GM18858 (cell line): ENCODE data around the gene NPR1.
"Not testable (repeated sequence)": the region's sequence is repeated elsewhere in the genome, so short reads cannot be mapped to it uniquely, and the experiment has no call there.

ENCODE experiments used
- ATAC-seq: cut with Tn5 transposase; IDR thresholded peaks from one replicate; pipeline ENCODE4 v1.9.1; 2021; ENCODE audit not compliant: unreplicated experiment

The NPR1 gene

DNA sequence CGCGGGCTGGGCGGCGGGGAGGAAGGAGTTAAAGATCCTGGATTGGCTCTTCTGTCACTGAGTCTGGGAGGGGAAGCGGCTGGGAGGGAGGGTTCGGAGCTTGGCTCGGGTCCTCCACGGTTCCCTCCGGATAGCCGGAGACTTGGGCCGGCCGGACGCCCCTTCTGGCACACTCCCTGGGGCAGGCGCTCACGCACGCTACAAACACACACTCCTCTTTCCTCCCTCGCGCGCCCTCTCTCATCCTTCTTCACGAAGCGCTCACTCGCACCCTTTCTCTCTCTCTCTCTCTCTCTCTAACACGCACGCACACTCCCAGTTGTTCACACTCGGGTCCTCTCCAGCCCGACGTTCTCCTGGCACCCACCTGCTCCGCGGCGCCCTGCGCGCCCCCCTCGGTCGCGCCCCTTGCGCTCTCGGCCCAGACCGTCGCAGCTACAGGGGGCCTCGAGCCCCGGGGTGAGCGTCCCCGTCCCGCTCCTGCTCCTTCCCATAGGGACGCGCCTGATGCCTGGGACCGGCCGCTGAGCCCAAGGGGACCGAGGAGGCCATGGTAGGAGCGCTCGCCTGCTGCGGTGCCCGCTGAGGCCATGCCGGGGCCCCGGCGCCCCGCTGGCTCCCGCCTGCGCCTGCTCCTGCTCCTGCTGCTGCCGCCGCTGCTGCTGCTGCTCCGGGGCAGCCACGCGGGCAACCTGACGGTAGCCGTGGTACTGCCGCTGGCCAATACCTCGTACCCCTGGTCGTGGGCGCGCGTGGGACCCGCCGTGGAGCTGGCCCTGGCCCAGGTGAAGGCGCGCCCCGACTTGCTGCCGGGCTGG, at the start of gene NPR1:
TSS of gene NPR1 (plus strand) at position 170 of the 818 bp plus-strand sequence. CDS start at position 591, 421 bp downstream.
- no peak for ATAC-seq

DNA sequence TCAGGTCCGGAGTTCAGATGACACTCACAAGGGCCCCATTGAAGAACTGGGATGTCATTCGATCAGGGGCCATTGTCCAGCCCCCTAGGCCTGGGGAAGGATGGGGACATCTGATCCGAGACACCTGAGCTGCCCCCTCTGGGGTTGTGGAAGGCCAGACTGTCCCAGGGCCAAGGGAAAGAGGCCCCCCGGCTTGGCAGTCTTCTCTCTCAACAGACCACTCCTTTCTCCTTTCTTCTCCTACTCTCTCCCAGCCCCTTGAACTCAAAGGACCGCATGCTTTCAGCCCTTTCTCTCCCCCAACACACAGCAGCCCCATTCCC, 49.2 kb upstream of the NPR1 start:
- ATAC-seq, result no peak

DNA sequence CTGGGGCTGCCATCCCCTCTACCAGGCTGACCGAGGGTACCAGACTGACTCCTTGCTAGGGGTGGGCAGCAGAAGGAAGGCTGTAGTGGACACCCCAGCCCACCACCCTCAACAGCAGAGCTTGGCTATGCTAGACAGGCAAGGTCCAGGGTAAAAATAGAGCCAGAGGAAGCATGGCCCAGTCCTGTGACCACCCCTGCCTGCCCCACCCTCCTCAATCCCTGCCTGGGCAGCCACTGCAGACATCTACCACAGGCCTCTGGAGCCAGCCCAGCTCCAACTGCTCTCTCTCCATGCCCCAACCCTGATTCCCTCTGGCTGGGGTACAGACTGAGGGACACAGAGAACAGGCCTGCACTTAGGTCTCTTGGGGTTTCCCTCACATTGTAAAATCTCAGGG, 48.5 kb upstream of the NPR1 start:
- ATAC-seq, result no peak

DNA sequence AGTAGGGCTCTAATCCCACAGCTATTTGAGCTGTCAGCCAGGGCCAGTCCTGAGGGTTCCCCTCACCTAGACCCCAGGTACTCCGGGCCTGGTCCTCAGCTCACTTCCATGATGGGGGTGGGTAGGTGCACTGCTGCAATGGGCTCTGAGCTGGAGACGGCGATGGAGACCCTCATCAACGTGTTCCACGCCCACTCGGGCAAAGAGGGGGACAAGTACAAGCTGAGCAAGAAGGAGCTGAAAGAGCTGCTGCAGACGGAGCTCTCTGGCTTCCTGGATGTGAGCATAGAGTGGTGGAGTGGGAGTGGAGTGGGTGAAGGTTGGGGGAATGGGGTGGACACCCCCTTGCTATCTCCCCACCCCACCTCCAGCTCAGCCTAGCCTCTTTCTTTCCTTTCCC, 48.1 kb upstream of the NPR1 start:
- ATAC-seq, result no peak

DNA sequence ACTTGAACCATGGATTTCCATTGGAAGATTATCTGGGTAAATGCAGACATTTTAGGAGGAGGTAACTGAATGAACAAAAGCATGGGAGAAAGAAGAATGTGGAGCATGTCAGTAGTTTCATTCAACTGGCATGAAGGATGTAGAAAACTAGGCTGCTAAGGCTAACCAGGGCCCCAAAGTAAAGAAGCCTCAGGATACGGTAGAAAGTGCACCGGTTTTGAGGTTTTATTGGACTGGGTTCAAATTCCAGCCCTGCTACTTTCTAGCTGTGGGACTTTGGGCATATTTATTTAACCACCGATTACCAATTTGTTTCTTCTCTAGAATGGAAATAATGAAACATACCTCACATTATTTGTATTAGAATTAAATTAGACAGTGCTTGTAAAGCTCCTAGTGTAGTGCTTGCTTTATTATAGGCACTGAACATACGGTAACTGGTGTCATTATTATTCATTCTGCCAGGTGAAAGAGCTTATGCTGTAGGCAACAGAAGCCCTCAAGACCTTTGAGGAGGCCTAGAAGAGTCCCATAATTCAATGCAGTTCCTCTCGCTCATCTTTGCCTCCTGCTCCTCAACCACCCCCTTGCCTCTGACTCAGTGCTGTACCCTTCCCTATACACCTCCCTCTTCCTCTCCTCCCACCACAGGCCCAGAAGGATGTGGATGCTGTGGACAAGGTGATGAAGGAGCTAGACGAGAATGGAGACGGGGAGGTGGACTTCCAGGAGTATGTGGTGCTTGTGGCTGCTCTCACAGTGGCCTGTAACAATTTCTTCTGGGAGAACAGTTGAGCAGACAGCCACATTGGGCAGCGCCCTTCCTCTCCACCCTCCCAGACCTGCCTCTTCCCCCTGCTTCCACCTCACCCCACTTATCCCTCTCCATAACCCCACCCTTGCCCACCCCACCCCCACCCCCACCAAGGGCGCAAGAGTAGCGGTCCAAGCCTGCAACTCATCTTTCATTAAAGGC, 47.2 kb upstream of the NPR1 start:
- no peak for ATAC-seq

DNA sequence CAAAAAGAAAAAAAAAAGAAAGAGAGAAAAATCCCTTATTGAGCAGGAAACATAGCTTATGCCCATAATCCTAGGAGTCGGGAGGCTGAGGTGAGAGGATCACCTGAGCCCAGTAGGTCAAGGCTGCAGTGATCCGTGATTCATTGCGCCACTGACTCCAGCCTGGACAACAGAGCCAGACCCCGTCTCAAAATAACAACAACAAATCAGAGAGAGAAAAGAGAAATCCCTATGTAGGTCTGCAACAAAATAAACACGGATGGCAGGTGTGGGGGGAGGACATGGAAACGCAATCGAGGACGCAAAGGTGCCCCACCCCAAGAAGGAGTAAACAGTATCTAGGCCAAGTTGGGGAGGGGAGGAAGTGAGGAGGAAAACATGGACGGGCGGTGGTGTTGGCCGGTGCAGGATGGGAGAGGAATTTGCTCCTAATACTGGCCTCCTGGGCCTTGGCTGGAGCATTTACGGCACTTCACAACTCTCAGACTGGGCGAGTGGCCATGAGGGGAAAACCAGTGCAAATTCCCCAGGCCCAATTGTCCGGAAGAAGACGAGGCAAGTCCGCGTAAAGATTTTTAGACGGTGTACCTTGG, 45.2 kb upstream of the NPR1 start:
- ATAC-seq, result no peak

DNA sequence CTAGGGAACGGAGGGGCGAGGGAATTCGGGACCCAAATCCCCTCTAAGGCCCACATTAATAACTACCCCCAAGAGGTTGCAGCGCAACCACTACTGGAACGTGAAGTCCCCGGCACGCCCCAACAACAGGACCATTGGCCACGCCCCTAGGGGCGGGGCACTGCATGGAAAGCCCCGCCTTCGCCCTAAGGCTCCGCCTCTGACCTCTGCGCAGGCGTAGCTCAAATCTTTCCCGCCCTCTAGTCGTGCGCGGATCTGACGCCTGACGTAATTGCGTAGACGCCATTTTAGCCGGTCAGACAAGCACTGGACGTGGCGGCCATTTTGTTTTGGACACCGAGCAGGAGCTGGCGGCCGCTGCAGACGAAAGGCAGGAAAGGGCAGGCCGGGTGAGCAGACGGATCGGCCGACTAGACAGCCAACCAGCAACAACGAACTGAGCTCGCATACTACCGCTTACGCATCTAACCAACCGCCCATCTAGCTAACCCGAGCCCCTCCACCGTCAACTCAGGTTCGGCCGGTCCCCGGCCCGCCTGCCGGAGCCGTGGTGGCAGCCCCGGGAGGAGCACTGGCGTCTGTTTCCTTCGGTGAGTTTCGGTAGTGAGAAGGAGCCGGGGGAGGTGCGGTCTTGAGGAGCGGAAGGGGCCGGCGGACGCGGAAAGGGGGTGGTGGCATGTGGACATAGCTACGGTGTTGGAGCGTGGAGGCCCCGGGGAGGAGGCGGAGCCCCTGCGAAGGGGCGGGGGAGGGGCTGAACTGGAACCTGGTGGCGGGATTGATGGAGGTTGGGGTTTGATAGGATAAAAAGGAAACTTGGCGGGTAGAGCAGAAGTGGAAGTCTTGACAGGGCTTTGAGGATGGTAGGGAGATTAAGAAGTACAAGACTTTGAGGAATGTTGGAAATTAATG, 44.5 kb upstream of the NPR1 start, which contains the start of gene CHTOP:
TSS of gene CHTOP (plus strand) at position 313 of the 912 bp plus-strand sequence. CDS start 2,523 bp downstream, outside the sequence.
- peak; percentile 76 for ATAC-seq

DNA sequence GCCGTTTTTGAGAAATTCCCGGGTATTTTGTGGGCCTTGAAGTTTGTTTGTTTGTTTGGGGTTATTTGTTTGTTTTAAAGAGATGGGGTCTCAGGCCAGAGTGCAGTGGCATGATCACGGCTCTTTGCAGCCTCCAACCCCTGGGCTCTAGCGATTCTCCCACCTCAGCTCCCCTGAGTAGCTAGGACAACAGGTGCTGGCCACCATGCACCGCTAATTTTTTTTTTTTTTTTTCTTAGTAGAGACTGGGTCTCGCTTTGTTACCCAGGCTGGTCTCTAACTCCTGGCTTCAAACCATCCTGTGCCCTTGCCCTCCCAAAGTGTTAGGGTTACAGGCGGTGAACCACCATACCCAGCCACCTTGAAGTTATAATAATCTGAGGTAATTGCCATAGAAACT, 42.6 kb upstream of the NPR1 start:
- ATAC-seq, result no peak

DNA sequence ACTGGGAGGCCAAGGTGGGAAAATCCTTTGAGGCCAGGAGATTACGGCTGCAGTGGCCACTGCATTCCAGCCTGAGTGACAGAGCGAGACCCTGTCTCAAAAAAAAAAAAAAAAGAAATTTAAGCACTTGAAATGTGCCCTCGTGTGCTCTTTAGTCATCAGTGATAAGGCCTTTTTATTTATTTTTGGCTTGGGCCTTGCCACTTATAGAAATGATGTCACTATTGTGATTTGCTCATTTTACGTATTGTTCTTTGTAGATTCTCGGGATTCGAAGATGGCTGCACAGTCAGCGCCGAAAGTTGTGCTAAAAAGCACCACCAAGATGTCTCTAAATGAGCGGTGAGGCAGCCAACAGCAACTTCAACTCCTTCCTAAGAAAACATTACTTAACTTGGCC, 42.2 kb upstream of the NPR1 start:
- no peak for ATAC-seq

DNA sequence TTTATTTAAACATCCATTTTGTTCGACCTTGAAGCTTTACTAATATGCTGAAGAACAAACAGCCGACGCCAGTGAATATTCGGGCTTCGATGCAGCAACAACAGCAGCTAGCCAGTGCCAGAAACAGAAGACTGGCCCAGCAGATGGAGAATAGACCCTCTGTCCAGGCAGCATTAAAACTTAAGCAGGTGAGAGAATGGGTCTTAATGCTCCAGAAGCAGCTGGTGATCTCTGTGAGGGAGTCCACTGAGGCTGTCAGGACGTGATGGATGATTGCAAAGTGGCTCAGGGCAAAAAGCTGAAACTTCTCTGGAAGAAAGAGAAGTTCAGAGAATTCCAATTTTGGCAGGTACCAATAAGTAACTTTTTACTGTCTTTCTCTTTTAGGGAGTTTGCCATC, 40.2 kb upstream of the NPR1 start:
- ATAC-seq, result no peak

DNA sequence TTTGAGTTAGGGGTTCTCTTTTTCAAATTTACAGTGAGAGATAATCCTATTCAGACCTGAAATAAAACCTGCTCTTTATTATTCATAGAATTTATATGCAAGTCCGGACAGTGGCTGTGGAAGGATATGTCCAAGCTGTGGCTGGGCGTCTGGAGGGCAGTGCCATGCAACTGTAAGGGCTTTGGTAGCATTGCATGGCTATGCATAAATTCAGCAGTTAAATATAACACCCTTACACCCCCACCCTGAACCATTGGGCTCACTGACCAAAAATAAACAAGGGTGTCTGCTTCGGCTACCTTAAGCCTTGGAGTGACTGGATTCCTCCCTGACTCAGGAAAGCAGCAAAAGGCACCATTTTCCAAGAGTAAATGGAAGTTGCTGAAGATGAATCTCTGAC, 39.2 kb upstream of the NPR1 start:
- ATAC-seq, result no peak

DNA sequence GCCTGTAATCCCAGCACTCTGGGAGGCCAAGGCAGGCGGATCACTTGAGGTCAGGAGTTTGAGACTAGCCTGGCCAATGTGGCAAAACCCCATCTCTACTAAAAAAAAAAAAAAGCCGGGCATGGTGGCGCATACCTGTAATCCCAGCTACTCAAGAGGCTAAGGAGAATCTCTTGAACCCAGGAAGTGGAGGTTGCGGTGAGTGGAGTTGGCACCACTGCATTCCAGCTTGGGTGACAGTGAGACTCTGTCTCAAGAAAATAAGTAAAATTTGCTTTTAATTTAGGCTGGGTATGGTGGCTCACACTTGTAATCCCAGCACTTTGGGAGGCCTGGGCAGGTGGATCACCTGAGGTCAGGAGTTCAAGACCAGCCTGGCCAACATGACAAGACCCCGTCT, 38.3 kb upstream of the NPR1 start:
- not testable (repeated sequence) for ATAC-seq

DNA sequence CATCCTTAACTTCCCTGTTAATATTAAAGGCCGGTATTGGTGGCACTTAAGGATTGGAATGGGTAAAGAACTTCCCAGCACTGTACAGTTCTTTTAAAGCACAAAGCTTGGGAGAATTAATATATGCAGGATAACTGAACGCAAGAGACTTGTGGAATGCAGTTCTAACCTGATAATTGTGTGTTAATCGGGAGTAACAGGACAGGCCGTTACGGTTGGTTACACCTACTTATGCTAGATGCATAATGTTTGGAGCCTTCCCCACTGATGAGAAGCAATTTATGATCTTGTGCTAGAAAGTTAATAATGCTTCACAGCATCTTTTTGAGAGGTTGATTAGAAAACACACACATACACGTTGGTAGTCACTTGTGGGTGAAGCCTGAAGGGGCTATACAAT, 37.6 kb upstream of the NPR1 start:
- ATAC-seq, result no peak

DNA sequence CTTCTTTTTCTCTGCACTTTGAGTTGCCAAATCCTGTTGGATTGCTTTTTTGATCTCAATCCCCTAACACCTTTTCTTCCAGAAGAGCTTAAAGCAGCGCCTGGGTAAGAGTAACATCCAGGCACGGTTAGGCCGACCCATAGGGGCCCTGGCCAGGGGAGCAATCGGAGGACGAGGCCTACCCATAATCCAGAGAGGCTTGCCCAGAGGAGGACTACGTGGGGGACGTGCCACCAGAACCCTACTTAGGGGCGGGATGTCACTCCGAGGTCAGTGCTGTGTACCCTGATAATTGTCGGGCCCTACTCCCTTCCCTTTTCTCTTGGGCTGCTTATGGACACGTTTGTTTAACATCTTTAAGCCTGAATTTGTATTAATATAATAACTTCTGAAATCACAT, 36.3 kb upstream of the NPR1 start:
- no peak for ATAC-seq

DNA sequence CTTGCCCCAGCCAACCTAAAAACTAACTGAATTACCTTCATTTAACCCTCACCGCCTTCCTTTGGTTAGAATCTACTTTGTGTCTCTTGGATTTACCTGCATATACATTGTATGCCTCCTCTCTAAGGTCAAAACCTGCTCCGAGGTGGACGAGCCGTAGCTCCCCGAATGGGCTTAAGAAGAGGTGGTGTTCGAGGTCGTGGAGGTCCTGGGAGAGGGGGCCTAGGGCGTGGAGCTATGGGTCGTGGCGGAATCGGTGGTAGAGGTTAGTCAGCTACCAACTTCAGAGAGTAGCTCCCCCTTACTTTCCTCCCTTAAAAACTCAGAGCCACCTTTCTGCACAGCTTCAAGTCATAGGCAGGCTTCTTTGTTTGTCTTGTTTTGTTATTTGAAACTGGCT, 35.4 kb upstream of the NPR1 start:
- no peak for ATAC-seq

DNA sequence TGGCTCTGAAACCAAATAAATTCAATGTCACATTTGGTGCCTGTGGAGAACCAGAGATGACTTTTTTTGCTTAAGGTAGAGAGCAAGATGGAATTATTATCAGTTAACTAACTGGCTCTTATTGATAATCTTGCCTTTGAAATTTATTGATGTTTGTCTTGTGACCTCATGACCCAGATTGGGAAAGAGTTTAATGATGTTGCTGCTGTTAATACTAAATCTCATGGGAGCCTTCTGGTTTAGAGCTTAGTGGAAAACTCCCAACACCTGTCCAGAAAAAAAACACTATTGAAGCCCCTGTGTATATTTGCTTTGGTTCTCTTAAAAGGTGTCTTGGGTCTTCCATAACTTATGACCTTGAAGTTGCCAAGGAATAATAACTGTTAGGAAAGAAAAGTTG, 34.7 kb upstream of the NPR1 start:
- ATAC-seq, result no peak

DNA sequence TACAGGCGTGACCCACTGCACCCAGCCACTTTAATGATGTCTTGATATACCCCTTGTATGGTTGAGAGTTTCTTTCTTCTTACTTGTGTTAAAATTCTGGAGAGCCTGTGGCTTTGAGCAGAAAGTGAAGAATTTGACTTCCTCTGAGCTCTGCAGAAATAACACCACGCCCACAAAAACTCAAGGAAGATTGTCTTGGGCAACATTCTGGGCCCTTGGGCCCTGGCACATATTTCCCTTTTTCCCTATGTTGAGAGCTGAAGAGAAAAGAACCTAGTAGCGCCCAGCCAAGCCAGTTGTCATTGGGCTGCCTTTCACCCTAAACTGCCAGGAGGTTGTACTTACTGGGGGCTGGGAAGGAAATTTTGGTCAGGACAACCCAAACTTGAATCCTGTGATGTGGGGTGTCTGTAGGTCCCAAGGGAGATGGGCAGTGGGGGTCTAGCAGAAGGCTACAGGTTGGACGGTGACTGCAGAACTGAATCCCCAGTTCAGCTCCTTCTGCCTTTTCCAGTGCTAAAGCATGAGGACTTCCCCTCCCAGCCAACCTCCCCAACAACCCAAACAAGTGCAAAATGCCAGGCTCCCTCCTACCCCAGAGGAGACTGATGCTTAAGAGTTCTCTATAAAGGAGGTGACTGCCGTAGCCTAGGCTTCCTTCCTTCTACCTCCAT, 31.7 kb upstream of the NPR1 start:
- ATAC-seq, result no peak

DNA sequence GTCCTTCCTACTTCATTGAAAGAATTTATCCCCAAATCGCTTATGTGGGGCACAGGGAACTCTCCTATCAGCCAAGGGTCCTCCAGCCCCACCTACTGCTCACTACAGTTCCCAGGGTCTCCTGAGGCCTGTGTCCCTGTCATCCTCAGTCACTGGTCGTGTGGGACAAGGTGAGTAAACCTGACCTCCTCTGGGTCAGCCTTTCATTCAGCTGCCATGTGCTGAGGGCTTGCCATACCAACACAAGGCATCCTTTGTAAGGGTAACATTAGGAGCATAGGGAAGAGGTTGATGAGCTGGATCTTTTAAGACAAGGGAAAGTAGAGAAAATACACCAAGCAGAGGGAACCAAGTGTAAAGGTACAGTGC, 31.2 kb upstream of the NPR1 start:
- ATAC-seq, result no peak

DNA sequence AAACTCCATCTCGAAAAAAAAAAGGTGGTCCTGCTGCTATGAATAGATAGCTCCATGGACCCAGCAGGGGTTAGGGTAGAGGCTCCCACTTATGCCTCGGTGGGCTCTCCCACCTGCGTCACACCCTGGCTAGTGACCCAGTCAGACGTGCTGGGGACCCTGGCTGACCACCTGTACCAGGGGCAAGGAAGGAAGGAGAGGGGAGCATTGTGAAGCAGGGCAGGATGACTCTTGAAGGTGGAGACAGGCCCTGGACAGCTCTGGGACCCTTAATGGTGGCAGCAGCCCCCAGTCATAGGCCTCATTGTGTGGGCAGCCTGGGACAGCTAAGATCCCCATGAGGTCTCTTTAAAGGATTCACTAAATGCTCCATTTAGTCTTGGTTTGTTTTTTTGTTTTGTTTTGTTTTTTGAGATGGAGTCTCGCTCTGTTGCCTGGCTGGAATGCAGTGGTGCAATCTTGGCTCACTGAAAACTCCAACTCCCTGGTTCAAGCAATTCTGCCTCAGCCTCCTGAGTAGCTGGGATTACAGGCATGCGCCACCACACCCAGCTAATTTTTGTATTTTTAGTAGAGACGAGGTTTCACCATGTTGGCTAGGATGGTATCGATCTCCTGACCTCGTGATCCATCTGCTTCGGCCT, 30.4 kb upstream of the NPR1 start:
- no peak for ATAC-seq
